ENCODE measurements around the gene PXDN. TPM values are rescaled to one million over a fixed set of nuclear protein-coding genes. Genes with fewer than 3 reads are reported as not detected.
"Not testable (repeated sequence)": the region's sequence is repeated elsewhere in the genome, so short reads cannot be mapped to it uniquely, and the experiment has no call there.

Gene PXDN
- total RNA-seq, 1 experiment from 2014 or later: 0.13 TPM

GRCh38 chr2:1742681-1743395 is 1.5 kb downstream of the PXDN start:
- DNase-seq (ENCODE audit: low spot score): no peak

GRCh38 chr2:1742301-1742680 is 2.0 kb downstream of the PXDN start:
- no peak for DNase-seq (ENCODE audit: low spot score)

GRCh38 chr2:1741851-1742250 is 2.5 kb downstream of the PXDN start:
- DNase-seq (ENCODE audit: low spot score): no peak

DNA sequence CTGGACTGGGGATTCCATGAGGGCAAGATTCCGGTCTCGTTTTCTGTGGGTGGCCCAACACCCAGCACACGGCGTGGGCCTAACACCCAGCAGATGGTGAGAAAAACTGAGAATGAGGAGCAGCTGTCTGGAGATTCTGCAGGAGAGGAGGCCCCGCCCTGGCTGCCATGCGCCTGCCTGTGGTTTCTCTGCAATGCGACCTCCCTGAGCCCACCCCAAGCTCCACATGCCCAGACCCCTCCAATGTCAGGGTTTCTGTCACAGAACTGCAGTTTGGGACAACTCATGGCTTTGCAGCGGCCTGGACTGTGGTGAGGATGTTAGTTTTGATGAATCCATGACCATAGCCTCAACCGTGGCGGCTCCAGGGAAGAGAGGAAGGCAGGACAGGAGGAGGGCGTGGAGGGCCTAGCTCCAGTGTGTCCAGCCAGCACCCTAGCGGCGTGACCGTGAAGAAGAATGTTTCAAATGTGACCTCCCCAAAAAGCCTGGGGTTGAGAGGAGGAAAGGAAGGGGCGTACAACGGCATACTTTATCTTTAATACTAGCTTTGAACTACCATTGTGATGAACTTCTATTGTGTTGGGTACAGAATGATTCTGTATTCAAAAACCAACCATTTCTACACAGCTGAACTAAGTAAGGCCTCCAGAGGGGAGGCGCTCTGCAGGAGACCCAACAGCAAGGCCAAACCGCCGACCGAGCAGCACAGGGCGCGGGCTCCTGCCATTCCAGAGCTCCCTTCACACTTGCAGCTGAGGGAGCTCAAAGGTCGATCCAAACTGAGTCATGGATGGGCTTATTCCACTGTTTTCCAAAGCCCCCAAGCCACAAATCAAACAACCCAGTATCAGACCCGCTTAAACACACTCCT is 3.4 kb downstream of the PXDN start:
- DNase-seq (ENCODE audit: low spot score): no peak

GRCh38 chr2:1739961-1740715 is 4.2 kb downstream of the PXDN start:
- DNase-seq (ENCODE audit: low spot score): no peak

GRCh38 chr2:1739322-1739957 is 4.9 kb downstream of the PXDN start:
- no peak for DNase-seq (ENCODE audit: low spot score)

- DNase-seq (ENCODE audit: low spot score): no peak
These were observed 5.5 kb downstream of the PXDN start for GRCh38 chr2:1738646-1739302.

GRCh38 chr2:1738163-1738562 is 6.2 kb downstream of the PXDN start:
- no peak for DNase-seq (ENCODE audit: low spot score)

DNA sequence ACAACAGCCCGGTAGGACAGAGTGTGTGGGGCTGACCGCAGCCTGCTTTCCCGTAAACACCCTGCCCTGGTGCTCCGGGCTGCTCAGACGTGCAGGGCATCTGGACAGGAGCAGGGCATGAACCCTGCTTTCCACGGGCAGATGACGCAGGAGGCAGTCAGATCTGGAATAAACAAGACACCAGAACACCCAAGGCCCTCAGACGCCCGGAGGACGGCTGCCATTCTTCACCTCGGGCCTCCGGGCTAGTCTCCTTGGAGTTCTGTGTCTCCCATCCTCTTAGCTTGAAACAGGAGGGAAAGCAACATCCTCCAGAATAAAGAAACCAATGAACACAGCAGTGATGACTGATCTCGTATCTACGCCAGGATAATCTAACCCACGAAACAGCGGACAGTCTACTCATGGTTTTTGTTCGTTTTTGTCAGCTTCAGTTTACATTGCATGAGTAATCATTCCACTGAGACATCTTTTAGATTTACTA is 7.3 kb downstream of the PXDN start:
- DNase-seq (ENCODE audit: low spot score): no peak

GRCh38 chr2:1736045-1736444 is 8.3 kb downstream of the PXDN start:
- no peak for DNase-seq (ENCODE audit: low spot score)

DNA sequence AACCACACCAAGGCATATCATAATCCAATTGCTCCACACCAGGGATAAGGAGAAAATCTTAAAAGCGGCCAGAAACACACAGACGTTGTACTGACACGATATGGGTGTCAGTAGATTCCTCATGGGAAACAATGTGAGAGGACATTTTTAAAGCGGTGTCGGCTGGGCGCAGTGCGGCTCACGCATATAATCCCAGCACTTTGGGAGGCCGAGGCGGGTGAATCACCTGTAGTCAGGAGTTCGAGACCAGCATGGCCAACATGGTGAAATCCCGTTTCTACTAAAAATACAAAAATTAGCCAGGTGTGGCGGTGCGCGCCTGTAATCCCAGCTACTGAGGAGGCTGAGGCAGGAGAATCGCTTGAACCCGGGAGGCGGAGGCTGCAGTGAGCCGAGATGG is 11.0 kb downstream of the PXDN start:
- DNase-seq (ENCODE audit: low spot score): not testable (repeated sequence)

DNA sequence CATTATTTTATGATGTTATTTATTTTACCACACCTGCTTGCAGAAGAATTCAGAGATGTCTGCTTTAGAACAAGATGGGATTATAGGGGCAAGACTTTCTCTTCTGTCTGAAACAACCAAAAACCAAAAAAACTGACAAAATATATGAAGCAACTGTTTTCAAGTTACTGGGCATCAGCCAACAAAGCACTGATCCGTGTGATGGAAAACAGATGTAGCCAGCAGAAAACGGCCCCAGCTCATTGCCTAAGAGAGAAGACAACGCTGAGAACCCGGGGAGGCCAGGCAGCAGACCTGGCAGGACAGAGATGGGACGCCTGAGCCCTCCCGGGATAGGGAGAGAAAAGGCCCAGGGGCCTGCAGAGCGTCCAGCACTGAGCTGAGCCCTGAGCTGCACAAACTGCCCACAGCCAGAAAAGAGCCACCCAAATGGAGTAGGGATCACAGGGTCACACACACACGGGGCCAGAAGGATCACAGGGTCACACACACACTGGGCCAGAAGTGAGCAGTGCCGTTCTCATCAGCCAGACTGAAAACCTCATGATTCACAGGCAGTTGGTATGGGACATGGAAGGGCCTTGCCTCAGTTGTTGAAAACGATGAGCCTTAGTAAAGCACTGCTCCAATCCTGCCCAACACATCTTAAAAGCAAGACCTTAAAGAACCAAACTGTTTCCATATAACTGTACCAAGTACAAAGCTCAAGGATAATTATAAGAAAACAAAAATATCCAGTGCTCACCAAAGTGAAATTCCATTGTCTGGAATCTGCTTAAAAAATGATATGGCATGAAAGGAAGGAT is 12.1 kb downstream of the PXDN start:
- no peak for DNase-seq (ENCODE audit: low spot score)

GRCh38 chr2:1731447-1731962 is 12.8 kb downstream of the PXDN start:
- DNase-seq (ENCODE audit: low spot score): no peak

DNA sequence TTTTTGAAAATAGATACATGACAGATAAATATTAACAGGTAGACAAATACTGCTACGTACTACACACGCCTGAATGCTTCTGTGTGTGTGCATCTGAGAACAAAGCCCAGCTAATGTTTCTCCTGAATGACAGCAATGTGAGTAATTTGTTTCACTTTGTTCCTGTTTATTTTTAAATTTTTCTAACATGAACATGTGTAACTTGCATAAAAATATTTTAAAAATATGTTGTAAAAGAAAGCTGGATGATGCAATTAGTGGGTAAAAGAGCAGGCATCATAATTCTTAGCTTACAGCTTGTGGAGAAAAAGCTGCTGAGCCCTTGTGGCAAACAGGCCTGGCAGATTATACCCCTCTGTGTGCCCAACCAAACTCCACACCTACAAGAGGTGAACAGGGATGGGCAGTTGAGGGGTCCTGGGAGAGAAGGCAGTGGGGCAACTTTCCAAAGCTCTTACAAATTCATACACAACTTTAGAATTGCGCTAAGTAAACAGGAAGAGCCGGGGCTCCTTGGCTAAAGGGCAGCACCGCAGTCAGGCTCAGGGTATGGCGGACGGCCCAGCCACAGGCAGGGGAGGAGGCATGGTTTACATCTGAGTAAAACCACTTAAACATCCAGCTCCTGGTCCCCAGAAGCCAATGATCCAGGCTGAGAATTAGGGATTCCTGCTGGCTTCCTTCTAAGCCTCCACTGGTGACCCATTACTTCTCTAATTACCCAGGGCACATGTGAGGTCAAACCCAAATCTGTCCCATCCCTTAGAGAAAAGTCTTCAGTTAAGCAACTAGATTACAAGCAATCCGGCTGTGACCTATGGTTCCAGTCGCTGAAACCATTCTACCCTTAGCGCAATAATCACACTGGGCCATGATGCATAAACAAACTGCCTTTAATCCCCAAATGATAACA is 14.0 kb downstream of the PXDN start:
- DNase-seq (ENCODE audit: low spot score): no peak

DNA sequence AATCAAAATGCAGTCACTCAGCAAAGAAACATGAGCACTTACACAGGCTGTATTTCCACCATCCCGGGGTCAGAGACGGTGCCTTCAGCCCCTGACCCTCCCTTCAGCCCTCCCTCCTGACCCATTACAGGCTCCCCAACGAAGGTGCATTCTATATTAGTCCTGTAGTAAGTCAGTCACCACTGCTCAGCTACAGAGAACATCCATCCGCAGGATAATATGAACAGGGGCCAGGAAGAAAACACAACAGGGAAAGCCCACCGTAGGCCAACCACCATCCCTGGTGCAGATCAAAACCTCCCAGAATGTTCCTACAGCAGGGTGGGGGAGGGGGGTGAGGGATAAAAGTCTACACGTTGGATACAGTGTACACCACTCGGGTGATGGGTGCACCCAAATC is 15.1 kb downstream of the PXDN start:
- DNase-seq (ENCODE audit: low spot score): no peak

DNA sequence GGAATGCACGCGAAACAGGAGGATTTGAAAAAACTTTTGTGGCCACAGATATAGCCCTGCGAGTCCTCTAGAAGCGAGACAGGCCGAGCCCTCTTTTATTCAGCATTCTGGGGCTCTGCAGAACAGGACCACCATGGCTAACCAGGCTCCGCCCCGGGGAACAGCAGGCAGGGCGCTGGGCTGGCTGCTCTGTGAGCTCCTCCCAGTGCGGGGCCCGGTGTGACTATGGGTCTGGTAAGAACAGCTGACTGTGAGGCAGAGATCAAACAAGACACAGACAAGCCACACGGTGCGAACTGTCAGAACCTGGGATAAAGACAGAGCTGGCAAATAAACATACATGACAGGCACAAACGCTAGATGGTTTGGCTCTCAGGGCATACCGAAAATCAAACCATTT is 15.5 kb downstream of the PXDN start:
- DNase-seq (ENCODE audit: low spot score): no peak

GRCh38 chr2:1727796-1728474 is 16.4 kb downstream of the PXDN start:
- no peak for DNase-seq (ENCODE audit: low spot score)

GRCh38 chr2:1727101-1727771 is 17.1 kb downstream of the PXDN start:
- no peak for DNase-seq (ENCODE audit: low spot score)
